ENCODE data around the gene PAX7.

The PAX7 gene

DNA sequence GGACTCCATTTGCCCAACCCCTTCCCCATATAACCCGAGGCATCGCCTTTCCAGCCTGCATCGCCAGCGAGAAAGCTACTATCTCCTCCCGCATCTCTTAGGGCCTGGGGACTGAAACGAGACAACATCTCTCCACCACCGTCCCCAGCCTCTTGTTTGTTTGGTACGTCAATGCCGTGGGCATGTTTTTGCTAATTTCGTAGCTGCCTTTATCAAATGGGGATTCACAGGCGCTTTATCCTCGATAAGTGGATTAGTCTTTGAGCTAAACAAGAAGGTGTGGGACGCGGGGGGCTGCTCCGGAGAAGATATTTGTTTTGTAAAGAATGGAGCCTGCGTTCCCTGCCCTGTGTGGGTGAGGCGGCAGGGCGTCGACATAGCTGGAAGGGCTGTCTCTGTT lies 91.6 kb downstream of the PAX7 start:
- TF ChIP-seq, protein P1, sequence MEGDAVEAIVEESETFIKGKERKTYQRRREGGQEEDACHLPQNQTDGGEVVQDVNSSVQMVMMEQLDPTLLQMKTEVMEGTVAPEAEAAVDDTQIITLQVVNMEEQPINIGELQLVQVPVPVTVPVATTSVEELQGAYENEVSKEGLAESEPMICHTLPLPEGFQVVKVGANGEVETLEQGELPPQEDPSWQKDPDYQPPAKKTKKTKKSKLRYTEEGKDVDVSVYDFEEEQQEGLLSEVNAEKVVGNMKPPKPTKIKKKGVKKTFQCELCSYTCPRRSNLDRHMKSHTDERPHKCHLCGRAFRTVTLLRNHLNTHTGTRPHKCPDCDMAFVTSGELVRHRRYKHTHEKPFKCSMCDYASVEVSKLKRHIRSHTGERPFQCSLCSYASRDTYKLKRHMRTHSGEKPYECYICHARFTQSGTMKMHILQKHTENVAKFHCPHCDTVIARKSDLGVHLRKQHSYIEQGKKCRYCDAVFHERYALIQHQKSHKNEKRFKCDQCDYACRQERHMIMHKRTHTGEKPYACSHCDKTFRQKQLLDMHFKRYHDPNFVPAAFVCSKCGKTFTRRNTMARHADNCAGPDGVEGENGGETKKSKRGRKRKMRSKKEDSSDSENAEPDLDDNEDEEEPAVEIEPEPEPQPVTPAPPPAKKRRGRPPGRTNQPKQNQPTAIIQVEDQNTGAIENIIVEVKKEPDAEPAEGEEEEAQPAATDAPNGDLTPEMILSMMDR (IDR thresholded peaks at IDR 0.05; ENCODE audit: low read depth, low read length): no peak
- H3K4me3 ChIP-seq (ENCODE audit: low read depth, low read length): no peak overlapping the region

DNA sequence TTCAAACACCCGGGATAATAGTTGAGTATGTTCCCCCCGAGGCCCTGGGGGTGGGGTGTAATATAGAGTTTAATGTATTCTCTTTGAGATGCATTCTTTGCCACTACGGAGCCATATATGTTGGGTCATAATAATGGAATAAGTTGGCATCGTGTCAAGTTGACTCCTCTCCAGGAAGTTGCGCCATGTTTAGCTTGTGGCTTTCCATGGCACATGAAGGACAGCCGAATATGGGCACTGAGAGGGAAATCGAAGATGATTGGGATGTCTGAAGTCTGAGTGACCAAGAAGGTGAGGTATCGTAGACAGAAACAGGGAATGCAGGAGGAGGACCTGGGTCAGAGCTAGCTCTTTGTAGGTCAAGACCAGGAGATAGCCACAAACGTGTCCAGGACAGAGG lies 92.6 kb downstream of the PAX7 start:
- H3K4me3 ChIP-seq (ENCODE audit: low read depth, low read length): no peak overlapping the region
- TF ChIP-seq, protein P1 (IDR thresholded peaks at IDR 0.05; ENCODE audit: low read depth, low read length): no peak

DNA sequence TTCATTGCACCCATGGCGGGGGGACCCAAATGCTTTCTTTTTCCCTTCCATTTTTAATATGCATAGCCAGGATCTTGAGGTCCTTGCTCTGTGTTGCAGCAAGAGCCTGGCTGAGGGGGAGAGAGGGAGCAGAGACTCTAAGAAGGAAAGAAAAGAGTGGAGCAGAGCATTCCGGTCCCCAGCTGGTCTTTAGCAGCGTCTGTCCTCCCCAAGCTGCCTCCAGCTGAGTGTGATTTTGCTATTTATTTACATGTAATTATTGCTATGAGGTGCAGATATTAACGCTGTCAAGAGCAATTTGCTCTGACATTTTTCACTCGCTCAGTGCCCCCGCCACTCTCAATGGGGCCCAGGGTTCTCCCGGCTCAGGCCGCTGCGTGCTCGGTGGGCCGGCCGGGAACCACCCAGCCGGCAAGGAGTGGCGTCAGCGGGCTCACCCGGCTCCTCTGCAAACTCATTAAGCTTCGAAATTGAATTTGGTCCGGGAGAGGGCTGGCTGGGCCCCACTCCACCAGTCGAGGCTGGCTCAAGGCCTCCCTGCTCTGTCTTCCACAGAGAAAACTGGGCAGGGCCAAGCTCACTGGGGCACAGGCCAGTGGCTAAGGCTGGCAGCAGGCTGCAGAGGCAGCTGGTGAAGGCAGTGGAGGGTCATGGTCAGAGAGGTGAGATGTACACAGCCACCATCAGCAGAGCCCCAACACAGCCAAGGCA lies 93.2 kb downstream of the PAX7 start:
- TF ChIP-seq, protein P1 (IDR thresholded peaks at IDR 0.05; ENCODE audit: low read depth, low read length): no peak
- no peak overlapping the region for H3K4me3 ChIP-seq (ENCODE audit: low read depth, low read length)

DNA sequence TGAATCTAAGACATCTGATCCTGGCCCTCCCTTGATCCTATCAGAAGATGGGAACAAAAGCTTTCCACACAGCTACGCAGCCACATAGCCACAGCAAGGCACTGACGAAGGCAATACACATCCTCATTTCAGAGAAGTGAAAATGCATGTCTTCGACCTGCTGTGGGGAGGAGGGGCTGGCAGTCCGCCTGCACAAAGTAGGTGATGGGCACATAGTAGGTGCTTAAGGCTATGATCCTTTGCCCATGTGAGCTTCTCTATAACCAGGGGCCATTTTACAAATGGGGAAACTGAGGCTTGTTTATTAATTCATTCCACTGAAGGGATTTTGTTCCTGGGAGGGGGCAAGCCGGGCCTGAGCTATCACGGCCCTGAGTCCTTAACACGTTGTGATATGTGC lies 94.2 kb downstream of the PAX7 start:
- TF ChIP-seq, protein P1 (IDR thresholded peaks at IDR 0.05; ENCODE audit: low read depth, low read length): no peak
- no peak overlapping the region for H3K4me3 ChIP-seq (ENCODE audit: low read depth, low read length)

DNA sequence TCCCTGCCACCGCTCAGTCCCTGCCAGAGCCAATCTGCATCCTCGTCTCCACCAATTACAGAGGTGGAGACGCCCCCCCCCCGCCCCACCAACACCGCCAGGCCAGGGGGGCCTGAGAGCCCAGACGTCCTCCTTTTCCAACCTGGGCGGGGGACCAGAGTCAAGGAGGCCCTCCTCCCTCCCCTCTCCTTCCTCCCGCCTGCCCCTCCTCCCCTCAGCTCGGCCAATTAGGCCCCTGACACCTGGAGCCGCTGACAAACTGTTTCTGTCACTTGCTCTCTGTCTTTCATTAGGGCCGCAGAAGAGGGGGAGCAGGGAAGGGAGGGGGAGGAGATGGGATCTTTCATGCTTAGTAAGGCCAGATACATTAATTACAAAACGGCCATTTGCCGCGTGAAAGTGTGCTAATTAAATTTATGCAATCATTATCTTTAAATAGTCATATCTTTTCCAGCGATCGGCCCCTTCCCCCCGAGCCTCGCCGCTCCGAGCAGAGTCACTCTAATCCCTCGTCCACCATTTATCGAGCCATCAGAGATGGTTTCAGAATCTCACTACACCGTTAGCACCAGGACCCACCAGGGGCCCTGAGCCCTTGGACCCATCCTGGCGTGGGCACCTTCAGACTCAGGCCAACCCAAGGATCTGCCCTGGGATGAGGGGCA lies 94.7 kb downstream of the PAX7 start:
- TF ChIP-seq, protein P1 (IDR thresholded peaks at IDR 0.05; ENCODE audit: low read depth, low read length): no peak
- no peak overlapping the region for H3K4me3 ChIP-seq (ENCODE audit: low read depth, low read length)

DNA sequence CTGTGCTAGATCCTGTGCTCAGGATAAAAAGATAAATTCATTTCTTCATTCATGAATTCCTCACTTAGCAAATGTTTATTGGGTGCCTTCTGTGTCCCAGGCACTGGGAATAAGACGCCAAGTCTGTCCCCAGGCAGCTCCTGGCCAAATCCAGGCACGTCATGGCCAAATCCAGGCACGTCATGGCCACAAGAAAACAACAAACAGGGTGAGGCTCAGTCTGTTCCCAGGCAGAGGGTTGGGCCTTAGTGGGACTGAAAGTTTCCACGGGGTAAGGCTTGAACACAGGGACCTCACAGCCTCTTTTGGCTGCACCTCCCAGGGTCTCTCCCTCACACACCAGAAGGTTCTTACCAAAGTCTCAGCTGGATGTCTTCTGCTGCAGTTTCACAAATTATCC lies 95.7 kb downstream of the PAX7 start:
- no peak overlapping the region for H3K4me3 ChIP-seq (ENCODE audit: low read depth, low read length)
- TF ChIP-seq, protein P1 (IDR thresholded peaks at IDR 0.05; ENCODE audit: low read depth, low read length): no peak

DNA sequence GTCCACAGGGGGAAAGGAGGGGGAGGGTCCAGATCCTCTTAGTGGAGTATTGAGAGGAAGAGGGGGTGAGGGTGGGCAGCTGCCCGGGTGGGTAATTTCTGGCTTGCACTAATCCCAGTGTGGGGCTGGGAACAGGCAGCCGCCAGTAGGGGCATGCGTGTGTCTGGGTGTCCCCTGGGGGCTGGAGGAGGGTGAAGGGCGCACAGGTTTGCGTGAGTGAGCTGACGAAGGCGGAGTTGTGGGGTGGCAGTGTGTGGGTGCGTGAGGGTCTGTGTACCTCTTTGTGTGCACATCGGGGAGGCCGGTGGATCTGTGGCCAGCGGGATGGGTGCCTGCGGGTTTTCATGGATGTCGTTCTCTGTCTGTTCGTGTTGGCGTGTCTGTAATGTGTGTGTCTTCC lies 97.3 kb downstream of the PAX7 start:
- TF ChIP-seq, protein P1 (IDR thresholded peaks at IDR 0.05; ENCODE audit: low read depth, low read length): no peak

More for the DNA sequence above, 97.3 kb downstream of the PAX7 start:
- no peak overlapping the region for H3K4me3 ChIP-seq (ENCODE audit: low read depth, low read length)
